Right lobe of liver (tissue), 4 donors: ENCODE measurements around the gene PEAK1.

Experiments used
- POLR2A ChIP-seq: fragments of 450-650 bp; IDR thresholded peaks from one replicate; pipeline ENCODE4 v1.6.1; 2017; ENCODE audit warnings: antibody characterized with exemption, mild to moderate bottlenecking
- TF ChIP-seq, protein P1 (sequence below), 4 donors: fragments of 200-600 bp in 3 of 4; fragments of 450-650 bp in 1 of 4; IDR thresholded peaks; one replicate each; pipeline versions ENCODE4 v1.5.1 to v1.8.0; 2016 to 2022; ENCODE audit warnings: antibody characterized with exemption in 4 of 4, mild to moderate bottlenecking in 2 of 4
- donor health status: DM: no; HTN: no; CAD: no.
- donor health status: DM: no; HTN: no; CAD: no.
- donor health status: DM: no; HTN: yes; CAD: no.

DNA sequence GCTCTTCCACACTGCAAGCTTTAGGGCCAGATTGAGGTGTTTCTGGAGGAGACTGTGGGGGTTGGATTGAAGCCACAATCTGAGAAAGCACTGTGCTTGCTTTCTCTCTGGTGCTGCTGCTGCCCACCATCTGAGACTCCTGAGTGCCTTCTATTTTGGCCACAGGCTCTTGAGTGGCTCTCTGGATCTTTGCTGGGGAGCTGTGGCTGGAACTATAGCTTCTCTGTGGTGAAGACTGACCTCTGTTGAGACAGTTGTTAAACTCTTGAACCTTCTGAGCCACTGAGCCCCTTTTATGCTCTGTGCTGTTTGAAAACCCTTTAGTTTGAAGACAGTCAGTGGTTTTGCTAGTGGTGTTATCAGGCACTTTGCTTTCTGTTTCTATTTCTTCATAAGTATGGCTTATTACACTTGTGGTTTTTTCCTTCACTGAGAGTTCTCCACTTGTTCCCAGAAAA, 240.3 kb downstream of the PEAK1 start:
- TF ChIP-seq, protein P1, sequence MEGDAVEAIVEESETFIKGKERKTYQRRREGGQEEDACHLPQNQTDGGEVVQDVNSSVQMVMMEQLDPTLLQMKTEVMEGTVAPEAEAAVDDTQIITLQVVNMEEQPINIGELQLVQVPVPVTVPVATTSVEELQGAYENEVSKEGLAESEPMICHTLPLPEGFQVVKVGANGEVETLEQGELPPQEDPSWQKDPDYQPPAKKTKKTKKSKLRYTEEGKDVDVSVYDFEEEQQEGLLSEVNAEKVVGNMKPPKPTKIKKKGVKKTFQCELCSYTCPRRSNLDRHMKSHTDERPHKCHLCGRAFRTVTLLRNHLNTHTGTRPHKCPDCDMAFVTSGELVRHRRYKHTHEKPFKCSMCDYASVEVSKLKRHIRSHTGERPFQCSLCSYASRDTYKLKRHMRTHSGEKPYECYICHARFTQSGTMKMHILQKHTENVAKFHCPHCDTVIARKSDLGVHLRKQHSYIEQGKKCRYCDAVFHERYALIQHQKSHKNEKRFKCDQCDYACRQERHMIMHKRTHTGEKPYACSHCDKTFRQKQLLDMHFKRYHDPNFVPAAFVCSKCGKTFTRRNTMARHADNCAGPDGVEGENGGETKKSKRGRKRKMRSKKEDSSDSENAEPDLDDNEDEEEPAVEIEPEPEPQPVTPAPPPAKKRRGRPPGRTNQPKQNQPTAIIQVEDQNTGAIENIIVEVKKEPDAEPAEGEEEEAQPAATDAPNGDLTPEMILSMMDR (IDR thresholded peaks at IDR 0.05) = no peak
- TF ChIP-seq POLR2A = no peak
